ENCODE results near the gene PMM1.
"Not testable (repeated sequence)": the region's sequence is repeated elsewhere in the genome, so short reads cannot be mapped to it uniquely, and the experiment has no call there.

GRCh38 chr22:41558241-41558630 is 31.4 kb downstream of the PMM1 start:
- TF ChIP-seq GABPA (IDR thresholded peaks at IDR 0.05; ENCODE audit: low read depth); RXRA (IDR thresholded peaks at IDR 0.05; ENCODE audit: borderline replicate concordance, low read depth); JUND (IDR thresholded peaks at IDR 0.05); CTCF (IDR thresholded peaks at IDR 0.05); CHD2 (IDR thresholded peaks at IDR 0.05; ENCODE audit: low read length, partially characterized antibody); POLR2AphosphoS5 (IDR thresholded peaks at IDR 0.05; ENCODE audit: low read depth, low read length); EP300 (IDR thresholded peaks at IDR 0.05; ENCODE audit: borderline replicate concordance in 1 of 2, low read depth in 1 of 2, low read length in 1 of 2); RCOR1 (IDR thresholded peaks at IDR 0.05; ENCODE audit: low read length); REST (IDR thresholded peaks at IDR 0.05; ENCODE audit: low read depth, low read length); EZH2phosphoT487 (IDR thresholded peaks at IDR 0.05; ENCODE audit: borderline replicate concordance, low read depth); ELF1 (IDR thresholded peaks at IDR 0.05): not testable (repeated sequence)

Data from SK-N-SH (cell line).